Vagina (tissue), 2 donors: ENCODE results near the gene SIRPA. TPM values are rescaled to one million over a fixed set of nuclear protein-coding genes. Genes with fewer than 3 reads are reported as not detected.

Experiments
- DNase-seq, 2 donors: peaks; one replicate each; pipeline ENCODE4 v3.0.0-alpha.2; 2017; ENCODE audit errors: extremely low spot score in 2 of 2
- H3K27ac ChIP-seq: fragments of 200-600 bp; sonication (generic); one replicate; pipeline ENCODE4 v1.5.1; 2019
- H3K27me3 ChIP-seq: fragments of 200-600 bp; sonication (generic); one replicate; pipeline ENCODE4 v1.5.1; 2019
- H3K36me3 ChIP-seq, 2 donors: fragments of 200-600 bp; sonication (generic); one replicate each; pipeline ENCODE4 v1.5.1; 2017 to 2019
- H3K4me1 ChIP-seq: fragments of 200-600 bp; sonication (generic); one replicate; pipeline ENCODE4 v1.5.1; 2019
- H3K4me3 ChIP-seq, 2 donors: fragments of 200-600 bp; sonication (generic); 1 replicate in 1 of 2; 2 replicates in 1 of 2; pipeline ENCODE4 v1.5.1; 2016 to 2019
- H3K9me3 ChIP-seq: fragments of 200-600 bp; sonication (generic); one replicate; pipeline ENCODE4 v1.5.1; 2019
- CTCF ChIP-seq, 3 experiments: fragments of 450-650 bp in 2 of 3; fragments of 200-600 bp in 1 of 3; sonication (generic) in 1 of 3; IDR thresholded peaks; one replicate each; pipeline ENCODE4 v1.5.1; 2017 to 2019; ENCODE audit warnings: antibody characterized with exemption in 3 of 3, mild to moderate bottlenecking in 2 of 3, moderate library complexity in 2 of 3
- POLR2A ChIP-seq, 2 donors: fragments of 450-650 bp; IDR thresholded peaks; one replicate each; pipeline ENCODE4 v1.6.1; 2017; ENCODE audit warnings: antibody characterized with exemption in 2 of 2, mild to moderate bottlenecking in 2 of 2, moderate library complexity in 2 of 2
- POLR2AphosphoS5 ChIP-seq, 2 donors: sonication (generic); formaldehyde crosslinking; IDR thresholded peaks; one replicate each; pipeline ENCODE4 v1.9.0; 2017; ENCODE audit warnings: antibody characterized with exemption in 2 of 2, mild to moderate bottlenecking in 2 of 2, low read depth in 1 of 2; ENCODE audit not compliant: insufficient read depth in 1 of 2
- intact Hi-C: fragments of 100-400 bp; cut with DNase I; formaldehyde crosslinking; loops from one replicate; pipeline ENCODE4 v1.15.1; 2023
- total RNA-seq: library from RNA; depleted of rRNA; stranded (reverse); fragments of >200 nt; gene quantifications from one replicate; pipeline ENCODE4 v1.2.3, GENCODE V29; 2016

SIRPA gene
- total RNA-seq, 1 donor from 2014 or later: 52.3 TPM

- H3K27me3 ChIP-seq: no peaks in the 10 kb centered on the region
- intact Hi-C loops: loop anchor here (2.0 kb wide), 1 partner anchor 44 kb away; no protein-coding TSS in a partner anchor
These were observed 33.6 kb downstream of the SIRPA start for GRCh38 chr20:1928782-1929181.

GRCh38 chr20:1929460-1929859 lies 34.3 kb downstream of the SIRPA start:
- TF ChIP-seq POLR2A (IDR thresholded peaks at IDR 0.05): no peak
- intact Hi-C loops: loop anchor here (2.0 kb wide), 1 partner anchor 45 kb away; no protein-coding TSS in a partner anchor
- H3K36me3 ChIP-seq: peaks cover 0 to 13% of the 10 kb centered on the region in 2 donors
- H3K27ac ChIP-seq: no peak overlapping the region
- no peak for DNase-seq
- no peaks in the 10 kb centered on the region for H3K9me3 ChIP-seq
- H3K27me3 ChIP-seq: no peaks in the 10 kb centered on the region
- H3K4me3 ChIP-seq: no peak overlapping the region
- peaks cover 14% of the 10 kb centered on the region for H3K4me1 ChIP-seq

More at GRCh38 chr20:1928782-1929181, 33.6 kb downstream of the SIRPA start:
- Histone ChIP-seq H3K4me3 (no peak overlapping the region), H3K9me3 (no peaks in the 10 kb centered on the region), H3K36me3 (peaks cover 0 to 13% of the 10 kb centered on the region in 2 donors), H3K4me1 (peaks cover 7% of the 10 kb centered on the region), H3K27ac (no peak overlapping the region)
- no peak for DNase-seq
- TF ChIP-seq CTCF (IDR thresholded peaks at IDR 0.05): no peak
- no peak for TF ChIP-seq POLR2AphosphoS5 (IDR thresholded peaks at IDR 0.05; ENCODE audit: insufficient read depth in 1 of 2, low read depth in 1 of 2)
- no peak for TF ChIP-seq POLR2A (IDR thresholded peaks at IDR 0.05)

- DNase-seq: no peak
- Histone ChIP-seq H3K27me3 (no peaks in the 10 kb centered on the region), H3K36me3 (peaks cover 0 to 9% of the 10 kb centered on the region in 2 donors), H3K4me1 (peaks cover 21% of the 10 kb centered on the region), H3K9me3 (no peaks in the 10 kb centered on the region), H3K4me3 (no peak overlapping the region), H3K27ac (no peak overlapping the region)
- TF ChIP-seq CTCF (IDR thresholded peaks at IDR 0.05): no peak
- TF ChIP-seq POLR2A (IDR thresholded peaks at IDR 0.05): no peak
- TF ChIP-seq POLR2AphosphoS5 (IDR thresholded peaks at IDR 0.05; ENCODE audit: insufficient read depth in 1 of 2, low read depth in 1 of 2): no peak
- intact Hi-C loops: no loop called here
These were observed 35.0 kb downstream of the SIRPA start for GRCh38 chr20:1930165-1930564.

GRCh38 chr20:1931830-1932229 lies 36.6 kb downstream of the SIRPA start:
- intact Hi-C loops: no loop called here
- DNase-seq: no peak

GRCh38 chr20:1932971-1933370 lies 37.8 kb downstream of the SIRPA start:
- H3K27me3 ChIP-seq: no peaks in the 10 kb centered on the region
- no peak for DNase-seq
- TF ChIP-seq POLR2A (IDR thresholded peaks at IDR 0.05): no peak
- TF ChIP-seq CTCF (IDR thresholded peaks at IDR 0.05): no peak
- TF ChIP-seq POLR2AphosphoS5 (IDR thresholded peaks at IDR 0.05; ENCODE audit: insufficient read depth in 1 of 2, low read depth in 1 of 2): no peak
- peaks cover 0 to 5% of the 10 kb centered on the region in 2 donors for H3K36me3 ChIP-seq
- H3K9me3 ChIP-seq: no peaks in the 10 kb centered on the region
- peaks cover 28% of the 10 kb centered on the region for H3K4me1 ChIP-seq
- H3K27ac ChIP-seq: no peak overlapping the region
- intact Hi-C loops: no loop called here
- no peak overlapping the region for H3K4me3 ChIP-seq

More at GRCh38 chr20:1931830-1932229, 36.6 kb downstream of the SIRPA start:
- no peaks in the 10 kb centered on the region for H3K9me3 ChIP-seq
- peaks cover 28% of the 10 kb centered on the region for H3K4me1 ChIP-seq
- H3K27me3 ChIP-seq: no peaks in the 10 kb centered on the region
- H3K4me3 ChIP-seq: no peak overlapping the region
- no peak for TF ChIP-seq CTCF (IDR thresholded peaks at IDR 0.05)
- TF ChIP-seq POLR2A (IDR thresholded peaks at IDR 0.05): no peak
- no peak for TF ChIP-seq POLR2AphosphoS5 (IDR thresholded peaks at IDR 0.05; ENCODE audit: insufficient read depth in 1 of 2, low read depth in 1 of 2)
- H3K36me3 ChIP-seq: peaks cover 0 to 2% of the 10 kb centered on the region in 2 donors
- no peak overlapping the region for H3K27ac ChIP-seq
